A673 (cell line): Measurements from ENCODE around the gene CIAO3. TPM values are rescaled to one million over a fixed set of nuclear protein-coding genes. Genes with fewer than 3 reads are reported as not detected.
"Not testable (repeated sequence)": the region's sequence is repeated elsewhere in the genome, so short reads cannot be mapped to it uniquely, and the experiment has no call there.

ENCODE experiments used
- BruUV-seq: library from RNA; stranded (reverse); fragments of 400-500 nt; replicated peaks from 2 replicates; lab custom pipeline; 2021; lab: Mats Ljungman, UMichigan
- CTCF ChIA-PET: fragments of 300-600 bp; sonication (Branson Sonifier 250); formaldehyde crosslinking; loops from one replicate; lab custom pipeline; 2022; ENCODE audit warnings: antibody characterized with exemption; lab: Charles Lee
- POLR2A ChIA-PET: fragments of 300-600 bp; sonication (Branson Sonifier 250); formaldehyde crosslinking; loops from one replicate; lab custom pipeline; 2022; ENCODE audit warnings: antibody characterized with exemption; ENCODE audit not compliant: low non-redundant PET; lab: Charles Lee
- DNase-seq: peaks from one replicate; pipeline ENCODE4 v3.0.0-alpha.2; 2015; ENCODE audit warnings: low spot score
- H3K27ac ChIP-seq: fragments of 200-600 bp; sonication (generic); 2 replicates; pipeline ENCODE4 v1.5.1; 2016; ENCODE audit warnings: mixed run types, low read depth, mild to moderate bottlenecking, mixed read lengths, antibody characterized with exemption, low read length; ENCODE audit not compliant: poor library complexity, severe bottlenecking
- H3K27me3 ChIP-seq: fragments of 200-600 bp; sonication (generic); replicated peaks from 2 replicates; pipeline ENCODE4 v1.6.1; 2017; ENCODE audit warnings: mixed run types, low read depth, mild to moderate bottlenecking, mixed read lengths, antibody characterized with exemption, low read length; ENCODE audit not compliant: insufficient read depth, poor library complexity
- H3K36me3 ChIP-seq: fragments of 200-600 bp; sonication (generic); 2 replicates; pipeline ENCODE4 v1.6.1; 2016; ENCODE audit warnings: mixed run types, mild to moderate bottlenecking, mixed read lengths, antibody characterized with exemption, low read length; ENCODE audit not compliant: insufficient read depth, poor library complexity, severe bottlenecking
- H3K4me1 ChIP-seq: fragments of 200-600 bp; sonication (generic); 2 replicates; pipeline ENCODE4 v1.6.1; 2017; ENCODE audit warnings: mixed run types, mild to moderate bottlenecking, mixed read lengths, antibody characterized with exemption, low read length; ENCODE audit not compliant: insufficient read depth, poor library complexity, severe bottlenecking
- H3K4me3 ChIP-seq: fragments of 200-600 bp; sonication (generic); 2 replicates; pipeline ENCODE4 v1.5.1; 2016; ENCODE audit warnings: low read depth, mixed run types, mild to moderate bottlenecking, mixed read lengths, low read length; ENCODE audit not compliant: poor library complexity, severe bottlenecking
- H3K9me3 ChIP-seq: fragments of 200-600 bp; sonication (generic); 2 replicates; pipeline ENCODE4 v1.6.1; 2016; ENCODE audit warnings: mixed run types, low read depth, mild to moderate bottlenecking, mixed read lengths, antibody characterized with exemption, low read length; ENCODE audit not compliant: poor library complexity, severe bottlenecking
- EZH2 ChIP-seq: fragments of 200-600 bp; sonication (generic); IDR thresholded peaks from 2 replicates; pipeline ENCODE4 v1.6.1; 2017; ENCODE audit warnings: borderline replicate concordance, low read depth, mild to moderate bottlenecking, mixed read lengths, antibody characterized with exemption, low read length; ENCODE audit not compliant: poor library complexity, severe bottlenecking
- intact Hi-C: fragments of 100-400 bp; cut with micrococcal nuclease; formaldehyde crosslinking; loops from one replicate; pipeline ENCODE4 v1.10.0; 2022; ENCODE audit not compliant: unreplicated experiment
- total RNA-seq: library from RNA; stranded (reverse); gene quantifications from 2 replicates; pipeline ENCODE4 v1.2.3, GENCODE V29; 2021
- TF ChIP-seq, protein P1 (sequence below): fragments of 300-800, 200-600 bp; sonication (generic); conservative IDR thresholded peaks from 2 replicates; pipeline ENCODE4 v1.5.1; 2017; ENCODE audit warnings: low read depth, mild to moderate bottlenecking, antibody characterized with exemption, low read length, moderate library complexity, mixed read lengths

The CIAO3 gene
- total RNA-seq, 1 experiment from 2014 or later: 48.4 TPM

DNA sequence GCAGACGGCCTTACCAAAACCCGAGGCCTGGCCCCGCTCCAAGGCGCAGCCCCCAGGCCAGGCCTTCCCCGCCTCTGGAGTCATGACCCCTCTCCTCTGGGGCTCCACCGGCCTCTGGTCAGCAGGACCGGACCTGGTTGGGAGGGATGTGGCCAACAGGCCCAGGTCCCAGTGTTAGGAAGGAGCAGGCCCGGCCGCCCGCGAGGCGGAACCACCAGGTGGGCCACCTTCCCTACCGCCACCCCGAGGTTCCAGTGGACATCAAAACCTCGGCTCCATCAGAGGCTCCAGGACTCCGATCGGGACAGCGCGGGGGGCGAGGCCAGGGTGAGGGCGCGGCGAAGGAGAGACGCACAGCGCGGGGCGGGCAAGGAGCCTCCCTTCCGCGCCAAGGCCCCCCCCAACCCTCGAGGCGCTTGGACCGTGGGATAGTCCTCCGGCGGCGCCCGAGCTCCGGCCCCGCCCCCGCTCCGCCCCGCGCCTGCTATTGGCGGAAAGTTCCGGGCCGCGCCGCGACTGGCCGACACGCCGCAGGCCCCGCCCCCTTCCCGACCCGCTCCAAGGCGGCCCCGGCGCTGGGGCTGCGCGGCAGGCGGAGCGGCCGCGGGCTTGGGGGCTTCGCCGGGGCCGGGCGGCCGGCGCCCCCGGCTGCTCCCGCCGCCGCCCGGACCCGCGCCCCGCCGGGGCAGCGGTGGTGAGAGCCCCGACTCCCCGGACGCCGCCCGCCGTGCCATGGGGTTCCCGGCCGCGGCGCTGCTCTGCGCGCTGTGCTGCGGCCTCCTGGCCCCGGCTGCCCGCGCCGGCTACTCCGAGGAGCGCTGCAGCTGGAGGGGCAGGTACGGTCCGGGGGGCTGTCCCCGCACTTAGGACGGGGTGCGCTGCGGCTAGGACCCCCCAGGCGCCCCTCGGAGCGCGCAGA lies 26.0 kb downstream of the CIAO3 start, which contains the start of gene METRN:
Gene METRN, plus strand, starts transcription at position 561 of the 919 bp plus-strand sequence. Its CDS starts 172 bp downstream, at position 733.
- Histone ChIP-seq H3K36me3 (no peaks in the 10 kb centered on the region), H3K9me3 (no peaks in the 10 kb centered on the region), H3K27me3 (peaks cover 32% of the 10 kb centered on the region), H3K4me3 (peak within 1 kb of the TSS; percentile 32), H3K4me1 (peaks cover 2% of the 10 kb centered on the region), H3K27ac (no peak within 1 kb of the TSS)
- intact Hi-C loops: loop anchor here (5.0 to 10.0 kb wide), 2 partner anchors 72 to 340 kb away; partner anchors contain the start of genes CHTF18 and RPUSD1
- peak; percentile 92 for DNase-seq
- BruUV-seq: no TSS peak
- POLR2A ChIA-PET: interaction anchor here (0.6 kb wide), 1 partner anchor 313 kb away, joined by 4 read pairs; the partner anchor contains the start of gene DECR2
- TF ChIP-seq EZH2: no peak
- TF ChIP-seq, protein P1, sequence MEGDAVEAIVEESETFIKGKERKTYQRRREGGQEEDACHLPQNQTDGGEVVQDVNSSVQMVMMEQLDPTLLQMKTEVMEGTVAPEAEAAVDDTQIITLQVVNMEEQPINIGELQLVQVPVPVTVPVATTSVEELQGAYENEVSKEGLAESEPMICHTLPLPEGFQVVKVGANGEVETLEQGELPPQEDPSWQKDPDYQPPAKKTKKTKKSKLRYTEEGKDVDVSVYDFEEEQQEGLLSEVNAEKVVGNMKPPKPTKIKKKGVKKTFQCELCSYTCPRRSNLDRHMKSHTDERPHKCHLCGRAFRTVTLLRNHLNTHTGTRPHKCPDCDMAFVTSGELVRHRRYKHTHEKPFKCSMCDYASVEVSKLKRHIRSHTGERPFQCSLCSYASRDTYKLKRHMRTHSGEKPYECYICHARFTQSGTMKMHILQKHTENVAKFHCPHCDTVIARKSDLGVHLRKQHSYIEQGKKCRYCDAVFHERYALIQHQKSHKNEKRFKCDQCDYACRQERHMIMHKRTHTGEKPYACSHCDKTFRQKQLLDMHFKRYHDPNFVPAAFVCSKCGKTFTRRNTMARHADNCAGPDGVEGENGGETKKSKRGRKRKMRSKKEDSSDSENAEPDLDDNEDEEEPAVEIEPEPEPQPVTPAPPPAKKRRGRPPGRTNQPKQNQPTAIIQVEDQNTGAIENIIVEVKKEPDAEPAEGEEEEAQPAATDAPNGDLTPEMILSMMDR: no peak
- CTCF ChIA-PET: no interaction called here

DNA sequence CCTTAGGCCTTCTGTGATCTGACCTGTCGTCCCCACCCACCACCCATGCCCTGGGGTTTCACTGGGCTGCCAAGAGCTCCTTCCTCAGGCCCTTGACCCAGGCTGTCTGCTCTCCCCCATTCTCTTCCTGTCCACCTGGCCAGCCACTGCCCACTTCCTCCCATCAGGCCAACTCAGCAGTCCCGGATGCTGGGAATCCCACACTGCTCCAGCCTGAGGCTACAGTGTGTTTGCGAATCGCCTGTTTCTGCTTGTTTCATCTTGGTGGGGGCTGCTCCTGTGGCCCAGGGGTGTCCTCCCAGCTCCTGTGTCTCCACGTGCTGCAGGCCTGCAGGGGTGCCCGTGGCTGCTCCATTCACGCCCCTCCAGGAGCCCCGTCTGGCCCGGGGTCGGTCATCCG lies 26.7 kb downstream of the CIAO3 start:
- no peak for DNase-seq
- no peaks in the 10 kb centered on the region for H3K36me3 ChIP-seq
- TF ChIP-seq EZH2: no peak
- TF ChIP-seq, protein P1: no peak
- H3K4me1 ChIP-seq: no peaks in the 10 kb centered on the region
- peaks cover 34% of the 10 kb centered on the region for H3K27me3 ChIP-seq
- H3K9me3 ChIP-seq: no peaks in the 10 kb centered on the region
- H3K4me3 ChIP-seq: no peak overlapping the region
- CTCF ChIA-PET: no interaction called here
- intact Hi-C loops: loop anchor here (5.0 to 10.0 kb wide), 2 partner anchors 73 to 341 kb away; partner anchors contain the start of genes CHTF18 and RPUSD1
- POLR2A ChIA-PET: no interaction called here
- no peak overlapping the region for H3K27ac ChIP-seq
- BruUV-seq: no TSS peak

DNA sequence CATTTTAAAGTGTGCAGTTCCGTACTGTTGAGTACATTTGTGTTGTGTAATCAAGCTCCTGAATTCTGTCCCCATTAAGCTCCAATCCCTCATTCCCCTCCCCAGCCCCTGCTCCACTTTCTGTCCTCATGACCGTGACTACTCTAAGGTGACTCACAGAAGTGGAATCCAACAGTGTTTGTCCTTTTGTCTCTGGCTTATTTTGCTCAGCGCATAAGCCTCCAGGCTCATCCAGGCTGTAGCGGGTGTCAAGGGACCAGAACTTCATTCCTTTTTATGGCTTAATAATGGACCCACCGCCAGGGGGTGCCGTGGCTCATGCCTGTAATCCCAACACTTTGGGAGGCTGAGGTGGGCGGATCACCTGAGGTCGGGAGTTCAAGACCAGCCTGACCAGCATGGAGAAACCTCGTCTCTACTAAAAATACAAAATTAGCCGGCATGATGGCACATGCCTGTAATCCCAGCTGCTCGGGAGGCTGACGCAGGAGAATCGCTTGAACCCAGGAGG lies 28.0 kb downstream of the CIAO3 start:
- peaks cover 35% of the 10 kb centered on the region for H3K27me3 ChIP-seq
- H3K9me3 ChIP-seq, H3K4me3 ChIP-seq, H3K4me1 ChIP-seq, BruUV-seq, POLR2A ChIA-PET, H3K27ac ChIP-seq, H3K36me3 ChIP-seq: not testable (repeated sequence)
- TF ChIP-seq, protein P1: peak; percentile 55
- DNase-seq: peak; percentile 85
- intact Hi-C loops: loop anchor here (5.0 to 10.0 kb wide), 2 partner anchors 75 to 342 kb away; partner anchors contain the start of genes CHTF18 and RPUSD1
- CTCF ChIA-PET: interaction anchor here (0.6 to 1.3 kb wide), 7 partner anchors 8 to 321 kb away, joined by 3 to 12 read pairs (median 3); partner anchors contain the start of gene ANTKMT
